ES-I3 (cell line): ENCODE data around the gene SLC38A4.

Source experiments
- H3K36me3 ChIP-seq: 2 replicates; pipeline ENCODE4 v1.6.1; 2013; ENCODE audit warnings: mild to moderate bottlenecking, low read length, control low read depth, moderate library complexity; ENCODE audit not compliant: insufficient read depth
- H3K4me1 ChIP-seq: 2 replicates; pipeline ENCODE4 v1.6.1; 2013; ENCODE audit warnings: mild to moderate bottlenecking, control low read depth, low read length; ENCODE audit not compliant: insufficient read depth
- H3K9ac ChIP-seq: 2 replicates; pipeline ENCODE4 v1.6.1; 2013; ENCODE audit warnings: low read depth, mild to moderate bottlenecking, low read length, moderate library complexity
- H3K9me3 ChIP-seq: 2 replicates; pipeline ENCODE4 v1.6.1; 2013; ENCODE audit warnings: mild to moderate bottlenecking, low read length, moderate library complexity; ENCODE audit not compliant: control insufficient read depth, insufficient read depth

Gene SLC38A4

DNA sequence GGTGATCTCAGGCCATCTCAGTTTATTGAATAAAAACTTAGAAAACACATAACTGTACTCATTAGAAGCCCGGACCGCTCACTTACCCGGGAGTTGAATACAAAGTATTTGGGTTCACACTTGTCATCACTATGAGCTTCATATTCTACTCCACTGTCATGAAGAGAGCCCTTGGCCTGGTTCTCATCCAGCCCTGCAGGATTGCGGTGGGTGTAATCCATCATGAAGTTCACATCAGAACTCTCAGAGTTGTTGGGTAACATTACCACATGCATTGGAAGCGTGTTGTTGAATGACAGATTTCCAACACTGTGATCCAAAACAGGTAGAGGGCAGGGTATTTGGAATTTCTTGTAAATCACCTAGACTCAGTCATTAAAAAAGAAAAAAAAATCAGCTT is 47.4 kb downstream of the SLC38A4 start:
- Histone ChIP-seq H3K4me1 (no peaks in the 10 kb centered on the region; the same call in 1 of the 2 replicates), H3K9ac (no peak overlapping the region), H3K9me3 (no peaks in the 10 kb centered on the region), H3K36me3 (no peaks in the 10 kb centered on the region)

GRCh38 chr12:46777587-46777986 is 48.2 kb downstream of the SLC38A4 start:
- Histone ChIP-seq H3K4me1 (no peaks in the 10 kb centered on the region; the same call in 1 of the 2 replicates), H3K9ac (no peak overlapping the region), H3K9me3 (no peaks in the 10 kb centered on the region), H3K36me3 (no peaks in the 10 kb centered on the region)

DNA sequence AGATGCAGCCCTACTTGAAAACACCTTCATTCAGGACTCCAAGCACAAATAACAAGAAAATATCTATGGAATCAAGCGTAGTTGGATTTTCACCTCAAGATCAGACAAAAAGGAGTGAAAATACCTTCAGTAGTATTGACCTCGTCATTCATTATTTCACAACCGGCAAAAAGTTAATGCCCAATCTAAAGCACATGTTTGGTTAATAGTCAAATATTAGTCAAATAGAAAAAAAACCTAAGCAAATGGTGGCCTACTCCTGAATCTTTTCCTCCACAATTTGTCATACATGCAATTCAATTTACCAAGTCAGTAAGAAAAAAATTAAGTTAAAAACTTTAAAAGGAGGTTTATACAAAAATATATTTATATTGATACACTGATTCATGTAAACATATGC is 50.0 kb downstream of the SLC38A4 start:
- Histone ChIP-seq H3K9ac (no peak overlapping the region), H3K36me3 (no peaks in the 10 kb centered on the region), H3K9me3 (no peaks in the 10 kb centered on the region), H3K4me1 (peaks cover 10% of the 10 kb centered on the region)

DNA sequence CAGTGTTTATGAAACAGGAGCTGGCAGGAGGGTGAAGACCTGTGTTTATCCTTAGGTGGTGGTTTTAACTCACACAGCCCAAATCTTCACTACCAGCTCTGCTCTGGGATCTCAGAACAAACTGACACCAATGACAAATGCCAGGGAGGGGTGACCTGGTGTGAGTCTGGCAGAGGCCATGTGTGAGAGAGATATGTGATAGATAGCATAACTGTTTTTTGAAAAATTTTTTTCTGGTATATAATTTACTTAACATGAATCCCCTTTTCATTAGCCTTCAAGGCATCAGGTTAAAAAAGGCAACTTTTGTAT is 51.5 kb downstream of the SLC38A4 start:
- Histone ChIP-seq H3K9me3 (no peaks in the 10 kb centered on the region), H3K36me3 (no peaks in the 10 kb centered on the region), H3K9ac (no peak overlapping the region), H3K4me1 (peaks cover 19% of the 10 kb centered on the region)

DNA sequence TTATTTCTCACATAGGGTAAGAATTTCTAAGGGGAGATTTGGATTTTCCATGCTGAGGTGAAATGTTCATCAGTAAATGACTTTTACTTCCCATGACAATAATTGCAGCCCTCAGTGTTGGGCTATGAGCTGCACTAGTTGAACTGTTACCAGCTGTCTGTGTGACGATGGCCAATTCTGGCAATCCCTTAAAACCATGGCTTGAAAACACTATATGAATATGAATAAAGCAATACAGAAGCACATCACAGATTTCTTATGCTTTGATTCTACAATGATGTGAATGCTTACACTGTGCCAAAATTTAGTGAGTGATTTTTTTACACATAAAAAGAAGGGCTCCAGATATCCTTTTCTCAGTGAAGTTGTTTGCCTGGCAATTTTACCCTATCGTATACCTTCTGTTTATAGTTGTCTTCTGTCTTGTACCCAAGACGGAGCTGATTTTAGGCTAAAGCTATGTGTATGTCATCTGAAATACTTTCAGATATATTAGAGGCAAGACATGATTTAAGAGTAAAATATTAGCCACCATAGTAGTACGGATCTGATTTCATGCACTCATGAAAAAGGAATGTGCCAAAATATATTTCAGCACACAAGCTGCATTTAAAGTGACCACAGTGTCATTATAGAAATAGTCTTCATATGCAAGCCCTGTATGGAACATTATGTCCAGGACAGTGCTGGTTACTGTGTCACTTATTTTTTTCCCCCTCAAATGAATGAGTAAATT is 52.0 kb downstream of the SLC38A4 start:
- H3K36me3 ChIP-seq: no peaks in the 10 kb centered on the region
- peaks cover 19% of the 10 kb centered on the region for H3K4me1 ChIP-seq
- no peak overlapping the region for H3K9ac ChIP-seq
- no peaks in the 10 kb centered on the region for H3K9me3 ChIP-seq

- H3K9me3 ChIP-seq: no peaks in the 10 kb centered on the region
- H3K4me1 ChIP-seq: peaks cover 19% of the 10 kb centered on the region
- H3K9ac ChIP-seq: no peak overlapping the region
- no peaks in the 10 kb centered on the region for H3K36me3 ChIP-seq
These were observed 54.4 kb downstream of the SLC38A4 start for GRCh38 chr12:46771268-46771827.

- Histone ChIP-seq H3K9me3 (no peaks in the 10 kb centered on the region), H3K4me1 (peaks cover 19% of the 10 kb centered on the region), H3K9ac (no peak overlapping the region), H3K36me3 (no peaks in the 10 kb centered on the region)
These were observed 55.2 kb downstream of the SLC38A4 start for GRCh38 chr12:46770501-46771183.

- no peaks in the 10 kb centered on the region for H3K36me3 ChIP-seq
- no peak overlapping the region for H3K9ac ChIP-seq
- no peaks in the 10 kb centered on the region for H3K9me3 ChIP-seq
- H3K4me1 ChIP-seq: no peaks in the 10 kb centered on the region
These were observed 61.8 kb downstream of the SLC38A4 start for GRCh38 chr12:46764005-46764404.

DNA sequence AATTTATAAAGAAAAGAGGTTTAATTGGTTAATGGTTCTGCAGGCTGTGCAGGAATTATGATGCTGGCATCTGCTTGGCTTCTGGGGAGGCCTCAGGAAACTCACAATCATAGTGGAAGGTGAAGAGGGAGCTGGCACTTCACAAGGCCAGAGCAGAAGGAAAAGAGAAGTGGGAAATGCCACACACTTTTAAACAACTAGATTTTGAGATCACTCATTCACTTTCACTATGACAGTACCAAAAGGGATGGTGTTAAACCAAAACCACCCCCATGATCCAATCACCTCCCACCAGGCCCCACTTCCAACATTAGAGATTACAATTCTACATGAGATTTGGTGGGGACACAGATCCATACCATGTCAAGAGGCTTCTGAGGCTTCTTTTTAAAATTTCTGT is 62.6 kb downstream of the SLC38A4 start:
- Histone ChIP-seq H3K9ac (no peak overlapping the region), H3K36me3 (no peaks in the 10 kb centered on the region), H3K4me1 (no peaks in the 10 kb centered on the region), H3K9me3 (no peaks in the 10 kb centered on the region)

- H3K4me1 ChIP-seq: no peaks in the 10 kb centered on the region
- H3K9me3 ChIP-seq: no peaks in the 10 kb centered on the region
- H3K36me3 ChIP-seq: no peaks in the 10 kb centered on the region
- H3K9ac ChIP-seq: no peak overlapping the region
These were observed 71.2 kb downstream of the SLC38A4 start for GRCh38 chr12:46754550-46754949.

DNA sequence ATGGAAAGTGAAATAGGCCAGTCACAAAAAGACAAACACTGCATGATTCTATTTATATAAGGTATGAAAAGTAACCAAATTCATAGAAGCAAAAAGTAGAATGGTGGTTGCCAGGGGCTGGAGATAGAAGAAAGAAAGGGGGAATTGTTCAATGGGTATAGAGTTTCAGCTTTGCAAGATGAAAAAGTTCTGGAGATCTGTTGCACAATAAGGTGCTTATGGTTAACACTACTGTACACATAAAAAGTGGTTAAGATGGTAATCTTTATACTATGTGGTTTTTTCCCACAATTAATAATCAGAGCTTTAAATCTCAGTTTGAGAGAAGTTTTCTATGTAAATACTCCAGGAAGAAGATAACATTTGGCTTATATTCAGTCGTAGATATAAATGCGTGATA is 73.4 kb downstream of the SLC38A4 start:
- no peaks in the 10 kb centered on the region for H3K9me3 ChIP-seq
- H3K36me3 ChIP-seq: no peaks in the 10 kb centered on the region
- no peak overlapping the region for H3K9ac ChIP-seq
- H3K4me1 ChIP-seq: no peaks in the 10 kb centered on the region

- Histone ChIP-seq H3K36me3 (no peaks in the 10 kb centered on the region), H3K9me3 (no peaks in the 10 kb centered on the region), H3K9ac (no peak overlapping the region), H3K4me1 (no peaks in the 10 kb centered on the region)
These were observed 74.6 kb downstream of the SLC38A4 start for GRCh38 chr12:46751173-46751572.

DNA sequence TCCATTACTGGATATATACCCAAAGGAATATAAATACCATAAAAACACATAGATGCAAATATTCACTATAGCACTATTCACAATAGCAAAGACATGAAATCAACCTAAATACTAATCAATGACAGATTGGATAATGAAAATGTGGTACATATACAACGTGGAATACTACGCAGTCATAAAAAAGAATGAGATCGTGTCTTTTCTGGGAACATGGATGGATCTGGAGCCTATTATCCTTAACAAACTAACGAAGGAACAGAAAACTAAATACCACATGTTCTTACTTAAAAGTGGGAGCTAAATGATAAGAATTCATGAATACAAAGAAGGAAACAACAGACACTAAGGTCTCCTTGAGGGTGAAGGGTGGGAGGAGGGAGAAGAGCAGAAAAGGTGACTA is 76.5 kb downstream of the SLC38A4 start:
- no peaks in the 10 kb centered on the region for H3K9me3 ChIP-seq
- H3K36me3 ChIP-seq: no peaks in the 10 kb centered on the region
- H3K4me1 ChIP-seq: no peaks in the 10 kb centered on the region
- H3K9ac ChIP-seq: no peak overlapping the region

DNA sequence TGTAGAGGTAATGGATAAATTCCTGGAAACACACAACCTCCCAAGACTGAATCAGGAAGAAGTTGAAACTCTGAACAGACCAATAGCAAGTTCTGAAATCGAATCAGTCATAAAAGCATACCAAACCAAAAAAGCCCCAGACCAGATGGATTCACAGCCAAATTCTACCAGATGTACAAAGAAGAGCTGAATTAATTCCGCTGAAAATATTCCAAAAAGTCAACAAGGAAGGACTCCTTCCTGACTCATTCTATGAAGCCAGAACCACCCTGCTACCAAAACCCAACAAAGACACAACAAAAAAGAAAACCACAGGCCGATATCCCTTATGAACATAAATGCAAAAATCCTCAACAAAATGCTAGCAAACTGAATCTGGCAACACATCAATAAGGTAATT is 81.5 kb downstream of the SLC38A4 start:
- Histone ChIP-seq H3K9ac (no peak overlapping the region), H3K36me3 (no peaks in the 10 kb centered on the region), H3K4me1 (no peaks in the 10 kb centered on the region), H3K9me3 (no peaks in the 10 kb centered on the region)

DNA sequence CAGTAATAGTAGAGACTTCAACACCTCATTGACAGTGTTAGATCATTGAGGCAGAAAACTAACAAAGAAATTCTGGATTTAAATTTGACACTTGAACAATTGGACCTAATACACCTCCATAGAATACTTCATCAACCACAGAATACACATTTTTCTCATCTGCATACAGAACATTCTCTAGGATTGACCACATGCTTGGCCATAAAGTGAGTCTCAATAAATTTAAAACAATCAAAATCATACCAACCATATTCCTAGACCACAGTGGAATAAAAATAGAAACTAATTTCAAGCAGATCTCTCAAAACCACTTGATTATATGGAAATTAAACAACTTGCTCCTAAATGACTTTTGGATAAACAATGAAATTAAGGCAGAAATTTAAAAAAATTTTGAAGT is 82.3 kb downstream of the SLC38A4 start:
- Histone ChIP-seq H3K9ac (no peak overlapping the region), H3K36me3 (no peaks in the 10 kb centered on the region), H3K4me1 (no peaks in the 10 kb centered on the region), H3K9me3 (no peaks in the 10 kb centered on the region)
